SK-N-SH (cell line): Measurements from ENCODE around the gene C12orf57. TPM values are rescaled to one million over a fixed set of nuclear protein-coding genes. Genes with fewer than 3 reads are reported as not detected.

ENCODE experiments used
- CTCF ChIA-PET: fragments of 300-600, 350-600 bp; formaldehyde crosslinking; extraction: SDS; loops from one replicate; lab custom pipeline; 2021; lab: Yijun Ruan, JAX
- POLR2A ChIA-PET: fragments of 350-600 bp; sonication (Branson Sonifier 250); formaldehyde crosslinking; extraction: SDS; loops from one replicate; lab custom pipeline; 2020; ENCODE audit warnings: antibody characterized with exemption, inconsistent platforms; lab: Yijun Ruan, JAX
- DNase-seq: peaks from one replicate; pipeline ENCODE4 v3.0.0; 2012
- H2AFZ ChIP-seq: fragments of 200-600 bp; sonication (generic); 2 replicates; pipeline ENCODE4 v1.8.1; 2016; ENCODE audit warnings: antibody characterized with exemption, mild to moderate bottlenecking, low read depth
- H3F3A ChIP-seq: fragments of 200-600 bp; sonication (generic); replicated peaks from 2 replicates; pipeline ENCODE3; 2016; ENCODE audit warnings: antibody characterized with exemption, mild to moderate bottlenecking; ENCODE audit not compliant: insufficient read depth
- H3K27ac ChIP-seq, 2 experiments: fragments of 200-500 bp in 1 of 2; fragments of 200-600 bp in 1 of 2; sonication (Bioruptor generic) in 1 of 2; sonication (generic), shearing (Covaris generic) in 1 of 2; 2 replicates each; pipeline versions ENCODE4 v1.5.1 to v1.6.1; 2014 to 2016; ENCODE audit warnings: low read depth in 2 of 2, inconsistent platforms in 1 of 2, low read length in 1 of 2, mild to moderate bottlenecking in 1 of 2, mixed read lengths in 1 of 2
- H3K27me3 ChIP-seq: fragments of 200-600 bp; sonication (generic), shearing (Covaris generic); 2 replicates; pipeline ENCODE4 v1.6.1; 2016; ENCODE audit warnings: mixed run types; ENCODE audit not compliant: insufficient read depth
- H3K36me3 ChIP-seq, 2 experiments: fragments of 200-500 bp in 1 of 2; fragments of 200-600 bp in 1 of 2; sonication (Bioruptor generic) in 1 of 2; sonication (generic) in 1 of 2; replicated peaks in 1 of 2; 2 replicates each; pipeline versions ENCODE3 to v1.5.1; 2014 to 2016; ENCODE audit warnings: low read length in 1 of 2, mild to moderate bottlenecking in 1 of 2; ENCODE audit not compliant: insufficient read depth in 2 of 2, control insufficient read depth in 1 of 2
- H3K4me1 ChIP-seq, 2 experiments: fragments of 200-500 bp in 1 of 2; fragments of 200-600 bp in 1 of 2; sonication (Bioruptor generic) in 1 of 2; sonication (generic), shearing (Covaris generic) in 1 of 2; 2 replicates each; pipeline versions ENCODE4 v1.5.1 to v1.6.1; 2014 to 2016; ENCODE audit warnings: low read depth in 1 of 2, low read length in 1 of 2, mixed run types in 1 of 2; ENCODE audit not compliant: insufficient read depth in 2 of 2, control insufficient read depth in 1 of 2
- H3K4me2 ChIP-seq: fragments of 200-600 bp; sonication (generic), shearing (Covaris generic); 2 replicates; pipeline ENCODE4 v1.6.1; 2017; ENCODE audit warnings: mixed run types
- H3K4me3 ChIP-seq, 2 experiments: fragments of 200-500 bp in 1 of 2; fragments of 200-600 bp in 1 of 2; sonication (Bioruptor generic) in 1 of 2; sonication (generic), shearing (Covaris generic) in 1 of 2; 2 replicates each; pipeline versions ENCODE4 v1.5.1 to v1.8.1; 2014 to 2016; ENCODE audit warnings: low read depth in 2 of 2, inconsistent platforms in 1 of 2, low read length in 1 of 2, mild to moderate bottlenecking in 1 of 2, mixed read lengths in 1 of 2, moderate library complexity in 1 of 2
- H3K79me2 ChIP-seq: fragments of 200-600 bp; sonication (generic); 2 replicates; pipeline ENCODE4 v1.8.1; 2017; ENCODE audit warnings: mild to moderate bottlenecking; ENCODE audit not compliant: insufficient read depth
- H3K9ac ChIP-seq: fragments of 200-600 bp; sonication (generic); 2 replicates; pipeline ENCODE4 v1.6.1; 2017; ENCODE audit warnings: mixed run types
- H3K9me2 ChIP-seq: fragments of 200-600 bp; sonication (generic); 2 replicates; pipeline ENCODE4 v1.6.1; 2017; ENCODE audit warnings: mixed run types
- H3K9me3 ChIP-seq: fragments of 200-600 bp; sonication (generic); 2 replicates; pipeline ENCODE4 v1.6.1; 2017; ENCODE audit warnings: mixed run types, mild to moderate bottlenecking, moderate library complexity
- H4K20me1 ChIP-seq: fragments of 200-600 bp; sonication (generic); 2 replicates; pipeline ENCODE4 v1.6.1; 2017; ENCODE audit warnings: mild to moderate bottlenecking, mixed run types; ENCODE audit not compliant: insufficient read depth
- CHD2 ChIP-seq: fragments of 150-350 bp; IDR thresholded peaks from 2 replicates; pipeline ENCODE4 v1.6.1; 2018; ENCODE audit warnings: low read length; ENCODE audit not compliant: partially characterized antibody
- ELF1 ChIP-seq: IDR thresholded peaks from 2 replicates; pipeline ENCODE4 v1.4.0; 2012
- FOSL2 ChIP-seq: IDR thresholded peaks from 2 replicates; pipeline ENCODE4 v1.4.0; 2012; ENCODE audit warnings: low read depth, mild to moderate bottlenecking, moderate library complexity, borderline replicate concordance
- FOXJ3 ChIP-seq: sonication (generic); formaldehyde crosslinking; IDR thresholded peaks from 2 replicates; pipeline ENCODE4 v1.5.1; 2020; ENCODE audit warnings: mild to moderate bottlenecking, missing genetic modification reagents
- MXI1 ChIP-seq: IDR thresholded peaks from 2 replicates; pipeline ENCODE4 v1.6.1; 2012; ENCODE audit warnings: mild to moderate bottlenecking, low read depth, low read length, improper control_type of control experiment
- NFIC ChIP-seq: IDR thresholded peaks from 2 replicates; pipeline ENCODE4 v1.4.0; 2012; ENCODE audit warnings: borderline replicate concordance
- NRF1 ChIP-seq: IDR thresholded peaks from 2 replicates; pipeline ENCODE4 v1.6.1; 2012; ENCODE audit warnings: low read depth, mild to moderate bottlenecking, low read length
- RAD21 ChIP-seq: IDR thresholded peaks from 2 replicates; pipeline ENCODE4 v1.6.1; 2012; ENCODE audit warnings: mild to moderate bottlenecking, low read length
- RFX5 ChIP-seq: IDR thresholded peaks from 2 replicates; pipeline ENCODE4 v1.6.1; 2012; ENCODE audit warnings: mild to moderate bottlenecking, improper control_type of control experiment, low read length
- TAF1 ChIP-seq: IDR thresholded peaks from 2 replicates; pipeline ENCODE4 v1.6.1; 2012; ENCODE audit warnings: low read depth, mild to moderate bottlenecking, low read length, moderate library complexity, borderline replicate concordance
- USF1 ChIP-seq: IDR thresholded peaks from 2 replicates; pipeline ENCODE4 v1.4.0; 2012; ENCODE audit warnings: low read depth, borderline replicate concordance
- YY1 ChIP-seq: IDR thresholded peaks from 2 replicates; pipeline ENCODE4 v1.4.0; 2012; ENCODE audit warnings: low read depth, mild to moderate bottlenecking
- WGBS: methylation state at CpG from one replicate; pipeline ENCODE4 v1.1.6; 2017; ENCODE audit warnings: low lambda C conversion rate; 5-methylcytosine and 5-hydroxymethylcytosine counted together
- polyA plus RNA-seq, 3 experiments: library from polyadenylated mRNA; depleted of rRNA; stranded (reverse); fragments of >200 nt; gene quantifications; 2 replicates each; pipeline ENCODE4 v1.2.3, GENCODE V29; 2012
- TF ChIP-seq, protein P1 (sequence below): IDR thresholded peaks from 2 replicates; pipeline ENCODE4 v1.6.1; 2012; ENCODE audit warnings: mild to moderate bottlenecking, low read depth, low read length, moderate library complexity
- TF ChIP-seq, protein P2 (sequence below): fragments of 200-600 bp; sonication (generic); IDR thresholded peaks from 2 replicates; pipeline ENCODE4 v1.6.1; 2017; ENCODE audit warnings: antibody characterized with exemption, mild to moderate bottlenecking, moderate library complexity

Gene C12orf57
- polyA plus RNA-seq, 1 of the 3 experiments (the other 2 are of a cell fraction): 659 TPM

- H3K36me3 ChIP-seq: peaks cover 51 to 80% of the 10 kb centered on the region in 2 experiments
- POLR2A ChIA-PET: no interaction called here
- H3K27ac ChIP-seq: no peak overlapping the region
- TF ChIP-seq RFX5 (no peak), NRF1 (no peak), FOXJ3 (CRISPR knock-in tag) (no peak), ELF1 (no peak), FOSL2 (no peak), YY1 (no peak), NFIC (no peak), TAF1 (no peak), USF1 (no peak), CHD2 (no peak), MXI1 (no peak), RAD21 (no peak)
- TF ChIP-seq, protein P1, sequence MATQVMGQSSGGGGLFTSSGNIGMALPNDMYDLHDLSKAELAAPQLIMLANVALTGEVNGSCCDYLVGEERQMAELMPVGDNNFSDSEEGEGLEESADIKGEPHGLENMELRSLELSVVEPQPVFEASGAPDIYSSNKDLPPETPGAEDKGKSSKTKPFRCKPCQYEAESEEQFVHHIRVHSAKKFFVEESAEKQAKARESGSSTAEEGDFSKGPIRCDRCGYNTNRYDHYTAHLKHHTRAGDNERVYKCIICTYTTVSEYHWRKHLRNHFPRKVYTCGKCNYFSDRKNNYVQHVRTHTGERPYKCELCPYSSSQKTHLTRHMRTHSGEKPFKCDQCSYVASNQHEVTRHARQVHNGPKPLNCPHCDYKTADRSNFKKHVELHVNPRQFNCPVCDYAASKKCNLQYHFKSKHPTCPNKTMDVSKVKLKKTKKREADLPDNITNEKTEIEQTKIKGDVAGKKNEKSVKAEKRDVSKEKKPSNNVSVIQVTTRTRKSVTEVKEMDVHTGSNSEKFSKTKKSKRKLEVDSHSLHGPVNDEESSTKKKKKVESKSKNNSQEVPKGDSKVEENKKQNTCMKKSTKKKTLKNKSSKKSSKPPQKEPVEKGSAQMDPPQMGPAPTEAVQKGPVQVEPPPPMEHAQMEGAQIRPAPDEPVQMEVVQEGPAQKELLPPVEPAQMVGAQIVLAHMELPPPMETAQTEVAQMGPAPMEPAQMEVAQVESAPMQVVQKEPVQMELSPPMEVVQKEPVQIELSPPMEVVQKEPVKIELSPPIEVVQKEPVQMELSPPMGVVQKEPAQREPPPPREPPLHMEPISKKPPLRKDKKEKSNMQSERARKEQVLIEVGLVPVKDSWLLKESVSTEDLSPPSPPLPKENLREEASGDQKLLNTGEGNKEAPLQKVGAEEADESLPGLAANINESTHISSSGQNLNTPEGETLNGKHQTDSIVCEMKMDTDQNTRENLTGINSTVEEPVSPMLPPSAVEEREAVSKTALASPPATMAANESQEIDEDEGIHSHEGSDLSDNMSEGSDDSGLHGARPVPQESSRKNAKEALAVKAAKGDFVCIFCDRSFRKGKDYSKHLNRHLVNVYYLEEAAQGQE: no peak
- TF ChIP-seq, protein P2, sequence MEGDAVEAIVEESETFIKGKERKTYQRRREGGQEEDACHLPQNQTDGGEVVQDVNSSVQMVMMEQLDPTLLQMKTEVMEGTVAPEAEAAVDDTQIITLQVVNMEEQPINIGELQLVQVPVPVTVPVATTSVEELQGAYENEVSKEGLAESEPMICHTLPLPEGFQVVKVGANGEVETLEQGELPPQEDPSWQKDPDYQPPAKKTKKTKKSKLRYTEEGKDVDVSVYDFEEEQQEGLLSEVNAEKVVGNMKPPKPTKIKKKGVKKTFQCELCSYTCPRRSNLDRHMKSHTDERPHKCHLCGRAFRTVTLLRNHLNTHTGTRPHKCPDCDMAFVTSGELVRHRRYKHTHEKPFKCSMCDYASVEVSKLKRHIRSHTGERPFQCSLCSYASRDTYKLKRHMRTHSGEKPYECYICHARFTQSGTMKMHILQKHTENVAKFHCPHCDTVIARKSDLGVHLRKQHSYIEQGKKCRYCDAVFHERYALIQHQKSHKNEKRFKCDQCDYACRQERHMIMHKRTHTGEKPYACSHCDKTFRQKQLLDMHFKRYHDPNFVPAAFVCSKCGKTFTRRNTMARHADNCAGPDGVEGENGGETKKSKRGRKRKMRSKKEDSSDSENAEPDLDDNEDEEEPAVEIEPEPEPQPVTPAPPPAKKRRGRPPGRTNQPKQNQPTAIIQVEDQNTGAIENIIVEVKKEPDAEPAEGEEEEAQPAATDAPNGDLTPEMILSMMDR: no peak
- TF ChIP-seq, all 33 proteins: peak for 0
- H3K9ac ChIP-seq: no peak overlapping the region
- no peaks in the 10 kb centered on the region for H3F3A ChIP-seq
- H4K20me1 ChIP-seq: no peaks in the 10 kb centered on the region
- no peaks in the 10 kb centered on the region for H3K4me1 ChIP-seq
- DNase-seq: no peak
- CTCF ChIA-PET: interaction anchor here (0.8 to 1.9 kb wide), 4 partner anchors 13 to 164 kb away, joined by 3 to 6 read pairs (median 4); partner anchors contain the start of gene C1R
- 90% methylated on average over 3 of the region's 3 CpGs for WGBS
- no peaks in the 10 kb centered on the region for H3K9me2 ChIP-seq
- no peak overlapping the region for H2AFZ ChIP-seq
- H3K9me3 ChIP-seq: no peaks in the 10 kb centered on the region
- no peak overlapping the region for H3K4me2 ChIP-seq
- H3K27me3 ChIP-seq: no peaks in the 10 kb centered on the region
- peaks cover 2% of the 10 kb centered on the region; the same call in 1 of the 2 replicates for H3K79me2 ChIP-seq
- no peak overlapping the region for H3K4me3 ChIP-seq
These were observed 34.8 kb downstream of the C12orf57 start for GRCh38 chr12:6978611-6979011.
